ENCODE measurements around the gene DENND4B. TPM values are rescaled to one million over a fixed set of nuclear protein-coding genes. Genes with fewer than 3 reads are reported as not detected.

The DENND4B gene
- polyA plus RNA-seq, 1 of the 3 experiments (the other 2 are of a cell fraction), result 29.6 TPM

DNA sequence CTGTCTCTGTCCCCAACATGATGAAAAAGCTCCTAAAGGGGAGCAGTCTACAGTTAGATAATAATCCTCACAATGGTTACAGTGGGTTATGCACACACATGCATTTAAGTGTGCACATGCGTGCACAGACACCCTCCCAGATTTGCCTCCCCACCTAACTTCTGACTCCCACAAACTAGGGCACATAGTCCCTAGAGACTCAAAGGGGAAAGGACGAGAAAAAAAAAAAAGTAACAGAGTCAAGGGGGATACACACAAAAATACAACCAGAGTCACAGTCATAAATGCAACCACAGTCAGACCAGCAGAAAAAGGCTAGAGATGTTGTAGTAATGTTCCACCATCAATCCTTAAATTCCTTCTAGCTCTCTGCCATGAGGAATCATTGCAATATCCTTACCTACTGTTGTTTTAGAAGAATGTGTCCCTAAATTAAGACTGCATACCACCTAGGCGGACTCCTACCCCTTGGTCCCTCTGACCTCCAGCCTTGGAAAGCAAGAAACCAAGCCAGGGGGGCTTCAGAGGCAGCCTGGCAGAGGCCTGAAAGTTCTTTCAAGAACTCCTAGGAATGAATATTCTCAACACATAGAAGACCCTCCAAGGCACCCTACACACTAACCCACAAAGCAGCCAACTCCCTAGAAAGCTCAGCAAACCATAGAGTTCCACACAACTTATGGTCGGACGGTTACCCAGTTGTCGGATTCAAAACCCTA lies 10.6 kb upstream of the DENND4B start (continued):
- no peak for TF ChIP-seq USF2 (IDR thresholded peaks at IDR 0.05; ENCODE audit: borderline replicate concordance, low read depth, low read length)
- TF ChIP-seq RAD21 (IDR thresholded peaks at IDR 0.05; ENCODE audit: low read length), result no peak

GRCh38 chr1:153954826-153955225 lies 8.3 kb upstream of the DENND4B start:
- peaks cover 41% of the 10 kb centered on the region for H4K20me1 ChIP-seq (ENCODE audit: insufficient read depth)
- H3K9me3 ChIP-seq, result no peaks in the 10 kb centered on the region
- H2AFZ ChIP-seq (ENCODE audit: low read depth), result no peak overlapping the region
- no peaks in the 10 kb centered on the region for H3K27me3 ChIP-seq (ENCODE audit: insufficient read depth)
- TF ChIP-seq FOXJ3 (CRISPR knock-in tag; IDR thresholded peaks at IDR 0.05) (no peak), CTCF (IDR thresholded peaks at IDR 0.05) (no peak), GATA2 (CRISPR knock-in tag; IDR thresholded peaks at IDR 0.05) (no peak), FOXM1 (IDR thresholded peaks at IDR 0.05; ENCODE audit: low read depth) (no peak), PBX3 (IDR thresholded peaks at IDR 0.05) (no peak), USF2 (IDR thresholded peaks at IDR 0.05; ENCODE audit: borderline replicate concordance, low read depth, low read length) (no peak), TCF12 (IDR thresholded peaks at IDR 0.05) (no peak), RFX5 (IDR thresholded peaks at IDR 0.05; ENCODE audit: low read length) (no peak), YY1 (IDR thresholded peaks at IDR 0.05; ENCODE audit: low read depth) (no peak), RAD21 (IDR thresholded peaks at IDR 0.05; ENCODE audit: low read length) (no peak), FOSL2 (IDR thresholded peaks at IDR 0.05; ENCODE audit: borderline replicate concordance, low read depth) (no peak), NRF1 (IDR thresholded peaks at IDR 0.05; ENCODE audit: low read depth, low read length) (no peak), ELF1 (IDR thresholded peaks at IDR 0.05) (no peak), MAX (IDR thresholded peaks at IDR 0.05; ENCODE audit: low read depth) (no peak), SMC3 (IDR thresholded peaks at IDR 0.05; ENCODE audit: low read depth, low read length) (no peak), EP300 (IDR thresholded peaks at IDR 0.05; ENCODE audit: borderline replicate concordance in 1 of 2, low read depth in 1 of 2, low read length in 1 of 2) (no peak)
- TF ChIP-seq, protein P1, sequence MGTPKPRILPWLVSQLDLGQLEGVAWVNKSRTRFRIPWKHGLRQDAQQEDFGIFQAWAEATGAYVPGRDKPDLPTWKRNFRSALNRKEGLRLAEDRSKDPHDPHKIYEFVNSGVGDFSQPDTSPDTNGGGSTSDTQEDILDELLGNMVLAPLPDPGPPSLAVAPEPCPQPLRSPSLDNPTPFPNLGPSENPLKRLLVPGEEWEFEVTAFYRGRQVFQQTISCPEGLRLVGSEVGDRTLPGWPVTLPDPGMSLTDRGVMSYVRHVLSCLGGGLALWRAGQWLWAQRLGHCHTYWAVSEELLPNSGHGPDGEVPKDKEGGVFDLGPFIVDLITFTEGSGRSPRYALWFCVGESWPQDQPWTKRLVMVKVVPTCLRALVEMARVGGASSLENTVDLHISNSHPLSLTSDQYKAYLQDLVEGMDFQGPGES (IDR thresholded peaks at IDR 0.05; ENCODE audit: low read depth, low read length), result no peak
- TF ChIP-seq, protein P2, sequence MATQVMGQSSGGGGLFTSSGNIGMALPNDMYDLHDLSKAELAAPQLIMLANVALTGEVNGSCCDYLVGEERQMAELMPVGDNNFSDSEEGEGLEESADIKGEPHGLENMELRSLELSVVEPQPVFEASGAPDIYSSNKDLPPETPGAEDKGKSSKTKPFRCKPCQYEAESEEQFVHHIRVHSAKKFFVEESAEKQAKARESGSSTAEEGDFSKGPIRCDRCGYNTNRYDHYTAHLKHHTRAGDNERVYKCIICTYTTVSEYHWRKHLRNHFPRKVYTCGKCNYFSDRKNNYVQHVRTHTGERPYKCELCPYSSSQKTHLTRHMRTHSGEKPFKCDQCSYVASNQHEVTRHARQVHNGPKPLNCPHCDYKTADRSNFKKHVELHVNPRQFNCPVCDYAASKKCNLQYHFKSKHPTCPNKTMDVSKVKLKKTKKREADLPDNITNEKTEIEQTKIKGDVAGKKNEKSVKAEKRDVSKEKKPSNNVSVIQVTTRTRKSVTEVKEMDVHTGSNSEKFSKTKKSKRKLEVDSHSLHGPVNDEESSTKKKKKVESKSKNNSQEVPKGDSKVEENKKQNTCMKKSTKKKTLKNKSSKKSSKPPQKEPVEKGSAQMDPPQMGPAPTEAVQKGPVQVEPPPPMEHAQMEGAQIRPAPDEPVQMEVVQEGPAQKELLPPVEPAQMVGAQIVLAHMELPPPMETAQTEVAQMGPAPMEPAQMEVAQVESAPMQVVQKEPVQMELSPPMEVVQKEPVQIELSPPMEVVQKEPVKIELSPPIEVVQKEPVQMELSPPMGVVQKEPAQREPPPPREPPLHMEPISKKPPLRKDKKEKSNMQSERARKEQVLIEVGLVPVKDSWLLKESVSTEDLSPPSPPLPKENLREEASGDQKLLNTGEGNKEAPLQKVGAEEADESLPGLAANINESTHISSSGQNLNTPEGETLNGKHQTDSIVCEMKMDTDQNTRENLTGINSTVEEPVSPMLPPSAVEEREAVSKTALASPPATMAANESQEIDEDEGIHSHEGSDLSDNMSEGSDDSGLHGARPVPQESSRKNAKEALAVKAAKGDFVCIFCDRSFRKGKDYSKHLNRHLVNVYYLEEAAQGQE (IDR thresholded peaks at IDR 0.05; ENCODE audit: low read depth, low read length), result no peak
- TF ChIP-seq, protein P3, sequence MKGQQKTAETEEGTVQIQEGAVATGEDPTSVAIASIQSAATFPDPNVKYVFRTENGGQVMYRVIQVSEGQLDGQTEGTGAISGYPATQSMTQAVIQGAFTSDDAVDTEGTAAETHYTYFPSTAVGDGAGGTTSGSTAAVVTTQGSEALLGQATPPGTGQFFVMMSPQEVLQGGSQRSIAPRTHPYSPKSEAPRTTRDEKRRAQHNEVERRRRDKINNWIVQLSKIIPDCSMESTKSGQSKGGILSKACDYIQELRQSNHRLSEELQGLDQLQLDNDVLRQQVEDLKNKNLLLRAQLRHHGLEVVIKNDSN (IDR thresholded peaks at IDR 0.05; ENCODE audit: borderline replicate concordance, low read depth), result no peak
- H3K9ac ChIP-seq, result no peak overlapping the region
- CTCF ChIA-PET, result interaction anchor here (1.0 to 5.9 kb wide), 6 partner anchors 9 to 134 kb away, joined by 3 to 51 read pairs (median 5); partner anchors contain the start of genes CREB3L4, DENND4B and RAB13
- H3K9me2 ChIP-seq, result no peaks in the 10 kb centered on the region
- peaks cover 9 to 48% of the 10 kb centered on the region in 2 experiments for H3K36me3 ChIP-seq (replicated peaks in 1 of 2; ENCODE audit: control insufficient read depth in 1 of 2, insufficient read depth in 2 of 2, low read length in 1 of 2)
- POLR2A ChIA-PET, result interaction anchor here (0.9 to 1.0 kb wide), 2 partner anchors 8 to 13 kb away, joined by 3 read pairs; partner anchors contain the start of genes CREB3L4 and DENND4B
- 94% methylated on average over 9 of the region's 10 CpGs for WGBS (ENCODE audit: low lambda C conversion rate)
- no peak overlapping the region for H3K4me3 ChIP-seq (ENCODE audit: low read depth in 2 of 2, low read length in 1 of 2)
- DNase-seq, result no peak
- peaks cover 5 to 39% of the 10 kb centered on the region in 2 experiments; a peak in 3 of 4 replicates for H3K4me1 ChIP-seq (ENCODE audit: control insufficient read depth in 1 of 2, insufficient read depth in 2 of 2, low read depth in 1 of 2, low read length in 1 of 2)
- no peak overlapping the region for H3K27ac ChIP-seq (ENCODE audit: low read depth in 2 of 2, low read length in 1 of 2)
- peaks cover 60% of the 10 kb centered on the region for H3K79me2 ChIP-seq (ENCODE audit: insufficient read depth)
- no peak overlapping the region for H3K4me2 ChIP-seq
- H3F3A ChIP-seq (replicated peaks; ENCODE audit: insufficient read depth), result peaks cover 10% of the 10 kb centered on the region

Data from SK-N-SH (cell line).